ENCODE measurements around the gene SLC25A12. TPM values are rescaled to one million over a fixed set of nuclear protein-coding genes. Genes with fewer than 3 reads are reported as not detected.

Gene SLC25A12
- polyA plus RNA-seq, 1 of the 3 experiments (the other 2 are of a cell fraction): 13.0 TPM

DNA sequence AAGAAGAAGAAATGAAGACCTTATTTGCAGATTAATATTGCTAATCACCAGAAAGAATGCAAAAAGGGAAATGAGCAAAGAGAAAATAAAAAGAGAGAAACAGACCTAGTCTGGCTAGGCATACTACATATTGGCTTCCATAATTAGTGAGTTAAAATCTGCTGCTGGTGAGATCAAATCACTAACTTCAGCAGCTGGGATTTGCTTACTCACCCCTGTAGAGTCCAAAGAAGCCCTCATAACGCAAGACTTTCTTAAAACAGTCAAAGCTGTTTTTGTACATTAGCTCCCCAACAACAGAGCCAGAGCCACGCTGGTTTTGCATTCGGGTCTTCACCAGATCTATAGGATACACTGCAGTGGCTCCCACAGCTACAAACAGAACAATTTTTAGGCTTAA, 80.9 kb downstream of the SLC25A12 start:
- 88% methylated on average over 3 of the region's 3 CpGs for WGBS (ENCODE audit: low lambda C conversion rate)
- H3K4me2 ChIP-seq: no peak overlapping the region
- no peak overlapping the region for H3K27ac ChIP-seq (ENCODE audit: low read depth in 2 of 2, low read length in 1 of 2)
- H3K27me3 ChIP-seq (ENCODE audit: insufficient read depth): no peaks in the 10 kb centered on the region
- TF ChIP-seq ELF1 (IDR thresholded peaks at IDR 0.05): no peak
- no peak for TF ChIP-seq USF1 (IDR thresholded peaks at IDR 0.05; ENCODE audit: borderline replicate concordance, low read depth)
- TF ChIP-seq FOXJ3 (CRISPR knock-in tag; IDR thresholded peaks at IDR 0.05): no peak
- TF ChIP-seq POLR2AphosphoS5 (IDR thresholded peaks at IDR 0.05; ENCODE audit: low read depth, low read length): no peak
- no peak for TF ChIP-seq RFX5 (IDR thresholded peaks at IDR 0.05; ENCODE audit: low read length)
- TF ChIP-seq, protein P1, sequence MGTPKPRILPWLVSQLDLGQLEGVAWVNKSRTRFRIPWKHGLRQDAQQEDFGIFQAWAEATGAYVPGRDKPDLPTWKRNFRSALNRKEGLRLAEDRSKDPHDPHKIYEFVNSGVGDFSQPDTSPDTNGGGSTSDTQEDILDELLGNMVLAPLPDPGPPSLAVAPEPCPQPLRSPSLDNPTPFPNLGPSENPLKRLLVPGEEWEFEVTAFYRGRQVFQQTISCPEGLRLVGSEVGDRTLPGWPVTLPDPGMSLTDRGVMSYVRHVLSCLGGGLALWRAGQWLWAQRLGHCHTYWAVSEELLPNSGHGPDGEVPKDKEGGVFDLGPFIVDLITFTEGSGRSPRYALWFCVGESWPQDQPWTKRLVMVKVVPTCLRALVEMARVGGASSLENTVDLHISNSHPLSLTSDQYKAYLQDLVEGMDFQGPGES (IDR thresholded peaks at IDR 0.05; ENCODE audit: low read depth, low read length): no peak
- TF ChIP-seq, protein P2, sequence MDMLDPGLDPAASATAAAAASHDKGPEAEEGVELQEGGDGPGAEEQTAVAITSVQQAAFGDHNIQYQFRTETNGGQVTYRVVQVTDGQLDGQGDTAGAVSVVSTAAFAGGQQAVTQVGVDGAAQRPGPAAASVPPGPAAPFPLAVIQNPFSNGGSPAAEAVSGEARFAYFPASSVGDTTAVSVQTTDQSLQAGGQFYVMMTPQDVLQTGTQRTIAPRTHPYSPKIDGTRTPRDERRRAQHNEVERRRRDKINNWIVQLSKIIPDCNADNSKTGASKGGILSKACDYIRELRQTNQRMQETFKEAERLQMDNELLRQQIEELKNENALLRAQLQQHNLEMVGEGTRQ (IDR thresholded peaks at IDR 0.05; ENCODE audit: borderline replicate concordance, low read depth, low read length): no peak
- no peak for TF ChIP-seq GATA2 (CRISPR knock-in tag; IDR thresholded peaks at IDR 0.05)
- TF ChIP-seq TAF1 (IDR thresholded peaks at IDR 0.05; ENCODE audit: borderline replicate concordance, low read depth, low read length): no peak
- TF ChIP-seq MXI1 (IDR thresholded peaks at IDR 0.05; ENCODE audit: low read depth, low read length): no peak
- TF ChIP-seq PBX3 (IDR thresholded peaks at IDR 0.05): no peak
- TF ChIP-seq RAD21 (IDR thresholded peaks at IDR 0.05; ENCODE audit: low read length): no peak
- no peak overlapping the region for H3K9ac ChIP-seq
- no peaks in the 10 kb centered on the region for H4K20me1 ChIP-seq (ENCODE audit: insufficient read depth)
- H3K9me3 ChIP-seq: no peaks in the 10 kb centered on the region
- CTCF ChIA-PET: interaction anchor here (0.6 to 4.9 kb wide), 8 partner anchors 11 to 314 kb away, joined by 3 to 59 read pairs (median 4); partner anchors contain the start of gene DLX2
- H3K36me3 ChIP-seq (replicated peaks in 1 of 2; ENCODE audit: control insufficient read depth in 1 of 2, insufficient read depth in 2 of 2, low read length in 1 of 2): peaks cover 8 to 19% of the 10 kb centered on the region in 2 experiments
- H3K79me2 ChIP-seq (ENCODE audit: insufficient read depth): no peaks in the 10 kb centered on the region
- no peak for DNase-seq
- H3K4me3 ChIP-seq (ENCODE audit: low read depth in 2 of 2, low read length in 1 of 2): no peak overlapping the region
- H3F3A ChIP-seq (replicated peaks; ENCODE audit: insufficient read depth): no peaks in the 10 kb centered on the region
- POLR2A ChIA-PET: no interaction called here
- no peak overlapping the region for H2AFZ ChIP-seq (ENCODE audit: low read depth)
- H3K9me2 ChIP-seq: no peaks in the 10 kb centered on the region
- H3K4me1 ChIP-seq (ENCODE audit: control insufficient read depth in 1 of 2, insufficient read depth in 2 of 2, low read depth in 1 of 2, low read length in 1 of 2): no peaks in the 10 kb centered on the region

GRCh38 chr2:171811245-171811628, 82.8 kb downstream of the SLC25A12 start:
- ChIA-PET CTCF (interaction anchor here (0.6 to 4.9 kb wide), 17 partner anchors 13 to 316 kb away, joined by 3 to 59 read pairs (median 4); partner anchors contain the start of gene DLX2), POLR2A (no interaction called here)
- DNase-seq: peak; percentile 34
- no peaks in the 10 kb centered on the region for H3K79me2 ChIP-seq (ENCODE audit: insufficient read depth)
- TF ChIP-seq, protein P3, sequence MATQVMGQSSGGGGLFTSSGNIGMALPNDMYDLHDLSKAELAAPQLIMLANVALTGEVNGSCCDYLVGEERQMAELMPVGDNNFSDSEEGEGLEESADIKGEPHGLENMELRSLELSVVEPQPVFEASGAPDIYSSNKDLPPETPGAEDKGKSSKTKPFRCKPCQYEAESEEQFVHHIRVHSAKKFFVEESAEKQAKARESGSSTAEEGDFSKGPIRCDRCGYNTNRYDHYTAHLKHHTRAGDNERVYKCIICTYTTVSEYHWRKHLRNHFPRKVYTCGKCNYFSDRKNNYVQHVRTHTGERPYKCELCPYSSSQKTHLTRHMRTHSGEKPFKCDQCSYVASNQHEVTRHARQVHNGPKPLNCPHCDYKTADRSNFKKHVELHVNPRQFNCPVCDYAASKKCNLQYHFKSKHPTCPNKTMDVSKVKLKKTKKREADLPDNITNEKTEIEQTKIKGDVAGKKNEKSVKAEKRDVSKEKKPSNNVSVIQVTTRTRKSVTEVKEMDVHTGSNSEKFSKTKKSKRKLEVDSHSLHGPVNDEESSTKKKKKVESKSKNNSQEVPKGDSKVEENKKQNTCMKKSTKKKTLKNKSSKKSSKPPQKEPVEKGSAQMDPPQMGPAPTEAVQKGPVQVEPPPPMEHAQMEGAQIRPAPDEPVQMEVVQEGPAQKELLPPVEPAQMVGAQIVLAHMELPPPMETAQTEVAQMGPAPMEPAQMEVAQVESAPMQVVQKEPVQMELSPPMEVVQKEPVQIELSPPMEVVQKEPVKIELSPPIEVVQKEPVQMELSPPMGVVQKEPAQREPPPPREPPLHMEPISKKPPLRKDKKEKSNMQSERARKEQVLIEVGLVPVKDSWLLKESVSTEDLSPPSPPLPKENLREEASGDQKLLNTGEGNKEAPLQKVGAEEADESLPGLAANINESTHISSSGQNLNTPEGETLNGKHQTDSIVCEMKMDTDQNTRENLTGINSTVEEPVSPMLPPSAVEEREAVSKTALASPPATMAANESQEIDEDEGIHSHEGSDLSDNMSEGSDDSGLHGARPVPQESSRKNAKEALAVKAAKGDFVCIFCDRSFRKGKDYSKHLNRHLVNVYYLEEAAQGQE (IDR thresholded peaks at IDR 0.05; ENCODE audit: low read depth, low read length): no peak
- TF ChIP-seq, protein P4, sequence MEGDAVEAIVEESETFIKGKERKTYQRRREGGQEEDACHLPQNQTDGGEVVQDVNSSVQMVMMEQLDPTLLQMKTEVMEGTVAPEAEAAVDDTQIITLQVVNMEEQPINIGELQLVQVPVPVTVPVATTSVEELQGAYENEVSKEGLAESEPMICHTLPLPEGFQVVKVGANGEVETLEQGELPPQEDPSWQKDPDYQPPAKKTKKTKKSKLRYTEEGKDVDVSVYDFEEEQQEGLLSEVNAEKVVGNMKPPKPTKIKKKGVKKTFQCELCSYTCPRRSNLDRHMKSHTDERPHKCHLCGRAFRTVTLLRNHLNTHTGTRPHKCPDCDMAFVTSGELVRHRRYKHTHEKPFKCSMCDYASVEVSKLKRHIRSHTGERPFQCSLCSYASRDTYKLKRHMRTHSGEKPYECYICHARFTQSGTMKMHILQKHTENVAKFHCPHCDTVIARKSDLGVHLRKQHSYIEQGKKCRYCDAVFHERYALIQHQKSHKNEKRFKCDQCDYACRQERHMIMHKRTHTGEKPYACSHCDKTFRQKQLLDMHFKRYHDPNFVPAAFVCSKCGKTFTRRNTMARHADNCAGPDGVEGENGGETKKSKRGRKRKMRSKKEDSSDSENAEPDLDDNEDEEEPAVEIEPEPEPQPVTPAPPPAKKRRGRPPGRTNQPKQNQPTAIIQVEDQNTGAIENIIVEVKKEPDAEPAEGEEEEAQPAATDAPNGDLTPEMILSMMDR (IDR thresholded peaks at IDR 0.05): peak; percentile 57
- TF ChIP-seq, protein P5, sequence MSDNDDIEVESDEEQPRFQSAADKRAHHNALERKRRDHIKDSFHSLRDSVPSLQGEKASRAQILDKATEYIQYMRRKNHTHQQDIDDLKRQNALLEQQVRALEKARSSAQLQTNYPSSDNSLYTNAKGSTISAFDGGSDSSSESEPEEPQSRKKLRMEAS (IDR thresholded peaks at IDR 0.05; ENCODE audit: low read depth): no peak
- TF ChIP-seq RAD21 (IDR thresholded peaks at IDR 0.05; ENCODE audit: low read length): peak; percentile 80
- TF ChIP-seq SMC3 (IDR thresholded peaks at IDR 0.05; ENCODE audit: low read depth, low read length): peak; percentile 68
- no peak overlapping the region for H3K9ac ChIP-seq
- no peak overlapping the region for H2AFZ ChIP-seq (ENCODE audit: low read depth)
- 69% methylated on average over 4 of the region's 4 CpGs for WGBS (ENCODE audit: low lambda C conversion rate)
- peaks cover 10 to 12% of the 10 kb centered on the region in 2 experiments for H3K36me3 ChIP-seq (replicated peaks in 1 of 2; ENCODE audit: control insufficient read depth in 1 of 2, insufficient read depth in 2 of 2, low read length in 1 of 2)
- H3K27ac ChIP-seq (ENCODE audit: low read depth in 2 of 2, low read length in 1 of 2): no peak overlapping the region
- H3K4me2 ChIP-seq: no peak overlapping the region
- no peaks in the 10 kb centered on the region for H3K9me3 ChIP-seq
- H3K27me3 ChIP-seq (ENCODE audit: insufficient read depth): no peaks in the 10 kb centered on the region
- no peaks in the 10 kb centered on the region for H3K9me2 ChIP-seq
- no peaks in the 10 kb centered on the region for H3F3A ChIP-seq (replicated peaks; ENCODE audit: insufficient read depth)
- H3K4me3 ChIP-seq (ENCODE audit: low read depth in 2 of 2, low read length in 1 of 2): no peak overlapping the region
- H3K4me1 ChIP-seq (ENCODE audit: control insufficient read depth in 1 of 2, insufficient read depth in 2 of 2, low read depth in 1 of 2, low read length in 1 of 2): no peaks in the 10 kb centered on the region
- no peaks in the 10 kb centered on the region for H4K20me1 ChIP-seq (ENCODE audit: insufficient read depth)
